ENCODE data around the gene FAM13A.

- TF ChIP-seq, protein P1, sequence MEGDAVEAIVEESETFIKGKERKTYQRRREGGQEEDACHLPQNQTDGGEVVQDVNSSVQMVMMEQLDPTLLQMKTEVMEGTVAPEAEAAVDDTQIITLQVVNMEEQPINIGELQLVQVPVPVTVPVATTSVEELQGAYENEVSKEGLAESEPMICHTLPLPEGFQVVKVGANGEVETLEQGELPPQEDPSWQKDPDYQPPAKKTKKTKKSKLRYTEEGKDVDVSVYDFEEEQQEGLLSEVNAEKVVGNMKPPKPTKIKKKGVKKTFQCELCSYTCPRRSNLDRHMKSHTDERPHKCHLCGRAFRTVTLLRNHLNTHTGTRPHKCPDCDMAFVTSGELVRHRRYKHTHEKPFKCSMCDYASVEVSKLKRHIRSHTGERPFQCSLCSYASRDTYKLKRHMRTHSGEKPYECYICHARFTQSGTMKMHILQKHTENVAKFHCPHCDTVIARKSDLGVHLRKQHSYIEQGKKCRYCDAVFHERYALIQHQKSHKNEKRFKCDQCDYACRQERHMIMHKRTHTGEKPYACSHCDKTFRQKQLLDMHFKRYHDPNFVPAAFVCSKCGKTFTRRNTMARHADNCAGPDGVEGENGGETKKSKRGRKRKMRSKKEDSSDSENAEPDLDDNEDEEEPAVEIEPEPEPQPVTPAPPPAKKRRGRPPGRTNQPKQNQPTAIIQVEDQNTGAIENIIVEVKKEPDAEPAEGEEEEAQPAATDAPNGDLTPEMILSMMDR (IDR thresholded peaks at IDR 0.05) = no peak
- no peak for TF ChIP-seq POLR2A (IDR thresholded peaks at IDR 0.05)
Observed at GRCh38 chr4:88728146-88728545, 328.8 kb downstream of the FAM13A start.
